Left cardiac atrium (tissue), 4 donors: ENCODE results near the gene COL6A2. TPM values are rescaled to one million over a fixed set of nuclear protein-coding genes. Genes with fewer than 3 reads are reported as not detected.

Source experiments
- ATAC-seq, 2 donors: fragments of 200-7000 bp; cut with Tn5 transposase; one replicate each; pipeline ENCODE4 v1.9.1; 2020; ENCODE audit warnings: mild to moderate bottlenecking in 2 of 2, moderate library complexity in 2 of 2
- DNase-seq: peaks from one replicate; pipeline ENCODE4 v3.0.0-alpha.2; 2020
- intact Hi-C, 2 donors: fragments of 100-400 bp; cut with DNase I; formaldehyde crosslinking; loops; one replicate each; pipeline versions ENCODE4 v1.14.1 to v1.15.1; 2022 to 2023
- total RNA-seq, 2 donors: library from RNA; stranded (reverse); fragmentation: NEBNext Ultra II Directional; extraction: Animal tissue kit (Norgen Biotek cat#: 25700); gene quantifications; one replicate each; pipeline ENCODE4 v1.2.1, GENCODE V29; 2021
- donor health status: DM: no; HTN: yes; CAD: no.
- donor health status: DM: no; HTN: yes; CAD: no; lungs with severe emphysema.
- donor health status: DM: yes; HTN: yes; CAD: no.
- donor health status: Dilated cardiomyopathy.

COL6A2 gene
- total RNA-seq, 2 donors from 2014 or later, result 330 to 350 TPM

DNA sequence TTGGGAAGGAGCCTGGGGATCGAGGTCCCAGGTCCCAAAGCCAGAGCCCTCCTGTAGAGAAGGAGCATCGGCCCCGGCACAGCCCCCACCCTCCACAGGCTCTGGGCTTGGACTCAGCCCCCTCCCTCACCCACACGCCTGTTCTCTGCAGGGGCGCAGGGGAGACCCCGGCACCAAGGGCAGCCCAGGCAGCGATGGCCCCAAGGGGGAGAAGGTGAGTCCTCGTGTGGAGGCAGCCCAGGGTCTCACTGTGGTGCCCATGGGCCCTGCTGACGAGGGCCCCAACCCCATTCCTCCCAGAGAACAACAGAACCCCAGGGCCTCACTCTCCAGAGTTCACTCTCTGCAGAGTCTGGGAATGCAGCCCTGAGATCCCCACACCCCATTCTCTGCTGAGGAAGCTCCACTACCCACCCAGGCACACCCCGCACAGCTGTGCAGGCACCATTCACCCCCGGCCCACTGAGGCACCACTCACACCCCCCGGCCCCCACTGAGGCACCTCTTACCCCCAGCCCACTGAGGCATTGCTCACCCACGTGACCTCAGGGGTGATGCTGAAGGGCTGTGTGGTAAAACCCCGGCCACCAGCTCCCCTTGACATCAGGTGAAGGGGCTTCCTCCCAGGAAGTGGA lies 21.8 kb downstream of the COL6A2 start:
- intact Hi-C loops, result no loop called here
- peak; percentile 14 for DNase-seq
- ATAC-seq, result no peak

DNA sequence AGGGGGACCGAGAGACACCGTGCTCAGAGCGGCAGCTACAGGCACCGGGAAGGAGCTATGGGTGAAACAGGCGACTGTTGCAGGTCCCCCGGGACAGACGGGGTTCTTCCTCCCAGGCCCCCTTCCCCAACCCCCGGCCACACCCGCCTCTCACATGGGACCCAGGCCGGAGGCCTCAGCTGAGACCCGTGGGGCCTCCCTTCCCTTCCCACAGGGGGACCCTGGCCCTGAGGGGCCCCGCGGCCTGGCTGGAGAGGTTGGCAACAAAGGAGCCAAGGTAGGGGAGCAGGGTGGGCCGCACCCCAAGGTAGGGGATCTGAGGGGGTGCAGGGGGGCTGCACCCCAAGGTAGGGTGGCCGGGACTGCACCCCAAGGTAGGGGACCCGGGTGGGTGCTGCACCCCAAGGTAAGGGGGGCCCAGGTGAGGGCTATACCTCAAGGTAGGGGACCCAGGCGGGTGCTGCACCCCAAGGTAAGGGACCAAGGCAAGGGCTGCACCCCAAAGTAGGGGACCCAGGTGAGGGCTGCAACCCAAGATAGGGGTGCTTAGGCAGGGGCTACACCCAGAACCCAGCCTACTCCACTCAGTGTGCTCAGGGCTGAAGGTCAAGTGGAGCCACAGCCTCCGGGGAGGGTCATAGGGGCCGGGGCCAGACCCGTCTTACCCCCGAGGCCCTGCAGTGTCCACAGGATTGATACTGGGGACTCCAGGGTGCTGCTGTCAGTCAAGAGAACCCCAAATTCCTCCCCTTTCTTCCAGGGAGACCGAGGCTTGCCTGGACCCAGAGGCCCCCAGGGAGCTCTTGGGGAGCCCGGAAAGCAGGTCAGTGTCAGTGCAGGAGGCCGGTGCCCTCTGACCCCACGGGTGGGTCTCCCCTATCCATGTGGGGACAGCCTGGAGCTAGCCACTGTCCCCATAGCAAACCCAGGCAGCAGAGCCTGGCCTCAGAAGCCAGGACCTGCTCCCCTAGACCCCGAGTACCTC lies 22.7 kb downstream of the COL6A2 start:
- DNase-seq, result peak; percentile 18
- ATAC-seq, result no peak
- intact Hi-C loops, result no loop called here

DNA sequence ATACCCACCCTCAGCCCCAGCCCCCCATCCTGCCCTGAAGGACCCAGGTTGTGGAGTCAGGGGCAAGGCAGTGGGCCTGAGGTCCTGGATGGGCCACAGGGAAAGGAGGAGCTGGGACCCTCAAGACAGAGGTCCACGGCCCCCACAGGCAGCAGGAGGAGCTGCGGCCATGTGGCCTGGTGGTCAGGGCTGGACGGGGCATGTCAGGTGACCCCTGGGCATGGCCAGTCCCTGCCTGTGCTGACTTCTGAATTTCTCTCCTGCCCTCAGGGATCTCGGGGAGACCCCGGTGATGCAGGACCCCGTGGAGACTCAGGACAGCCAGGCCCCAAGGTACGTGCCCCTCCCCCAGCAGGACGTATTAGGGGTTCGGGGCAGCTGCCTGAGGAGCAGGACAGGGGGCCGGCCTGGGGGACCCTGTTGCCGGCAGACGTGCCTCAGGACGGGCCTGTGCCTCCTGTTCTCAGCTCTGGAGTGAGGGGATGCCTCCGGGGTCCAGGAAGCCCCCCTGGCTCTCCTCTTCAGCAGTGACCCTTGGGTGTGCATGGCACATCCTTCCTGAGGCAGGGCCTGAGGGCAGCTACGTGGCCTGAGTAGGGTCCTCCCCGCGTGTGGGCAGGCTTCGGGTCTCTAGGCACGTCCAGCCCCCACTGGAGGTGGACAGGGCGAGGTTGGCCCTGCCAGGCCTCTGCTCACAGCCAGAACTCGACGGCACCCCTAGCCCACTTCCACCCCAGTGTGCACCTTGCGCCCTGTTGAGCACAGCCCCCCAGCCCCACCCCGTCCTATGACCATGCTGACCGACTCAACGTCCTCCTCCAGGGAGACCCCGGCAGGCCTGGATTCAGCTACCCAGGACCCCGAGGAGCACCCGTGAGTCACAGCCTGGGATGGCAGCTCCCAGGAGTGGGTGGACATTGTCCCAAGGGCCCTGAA lies 23.6 kb downstream of the COL6A2 start:
- no peak for ATAC-seq
- DNase-seq, result peak; percentile 20
- intact Hi-C loops, result no loop called here

DNA sequence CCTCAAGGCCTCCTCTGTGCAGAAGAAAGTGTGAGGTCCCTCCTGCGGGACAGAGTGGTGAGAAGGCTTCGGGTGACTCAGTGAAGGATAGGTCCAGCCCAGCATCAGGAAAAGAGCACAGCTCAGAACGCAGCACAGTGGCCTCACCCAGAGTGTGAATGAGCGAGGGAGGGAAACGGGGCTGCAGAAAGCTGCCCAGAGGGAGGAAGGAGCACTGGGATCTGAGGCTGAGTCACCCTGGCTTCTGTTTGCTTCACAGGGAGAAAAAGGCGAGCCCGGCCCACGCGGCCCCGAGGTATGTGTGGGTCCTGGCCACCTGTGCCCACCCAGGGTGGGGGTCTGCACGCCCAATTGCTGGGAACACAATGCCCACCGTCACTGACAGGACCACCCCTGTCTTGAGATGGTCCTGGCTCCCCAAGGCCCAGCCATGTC lies 24.3 kb downstream of the COL6A2 start:
- ATAC-seq (no peak), DNase-seq (peak; percentile 15)
- intact Hi-C loops, result no loop called here

DNA sequence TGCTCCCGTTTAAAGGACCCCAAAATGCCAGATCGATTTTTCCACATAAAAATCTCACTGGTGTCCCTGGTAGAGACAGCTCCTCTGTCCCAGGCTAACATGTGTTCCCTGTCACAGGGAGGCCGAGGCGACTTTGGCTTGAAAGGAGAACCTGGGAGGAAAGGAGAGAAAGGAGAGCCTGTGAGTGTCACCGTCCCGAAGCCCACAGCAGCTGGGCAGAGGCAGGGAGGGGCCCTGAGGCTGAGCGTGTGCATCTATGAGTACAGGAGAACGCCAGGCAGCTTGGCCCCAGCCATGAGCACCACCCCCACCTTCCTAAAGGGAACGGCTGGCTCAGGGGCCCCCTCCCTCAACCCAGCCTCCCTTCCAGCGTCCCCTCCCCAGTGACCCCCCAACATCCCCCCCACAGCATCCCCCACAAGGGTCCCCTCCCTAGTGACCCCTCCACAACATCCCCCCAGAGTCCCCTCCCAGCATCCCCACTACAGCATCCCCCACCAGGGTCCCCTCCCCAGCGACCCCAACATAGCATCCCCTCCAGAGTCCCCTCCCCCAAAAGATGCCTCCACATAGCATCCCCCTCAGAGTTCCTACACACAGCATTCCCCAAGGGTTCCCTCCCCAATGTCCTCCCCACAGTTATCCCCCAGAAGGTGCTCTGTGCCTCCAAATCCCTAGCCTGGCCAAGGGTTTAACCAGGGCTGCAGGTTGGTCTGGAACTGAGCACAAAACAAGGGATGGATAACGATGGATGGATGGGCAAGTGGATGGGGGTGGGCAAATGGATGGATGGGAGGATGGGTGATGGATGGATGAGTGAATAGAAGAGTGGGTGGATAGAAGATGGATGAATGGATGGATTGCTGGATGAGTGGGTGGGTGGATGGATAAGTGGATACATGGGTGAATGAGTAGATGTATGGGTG lies 25.1 kb downstream of the COL6A2 start:
- DNase-seq (peak; percentile 17), ATAC-seq (no peak)
- intact Hi-C loops, result no loop called here

DNA sequence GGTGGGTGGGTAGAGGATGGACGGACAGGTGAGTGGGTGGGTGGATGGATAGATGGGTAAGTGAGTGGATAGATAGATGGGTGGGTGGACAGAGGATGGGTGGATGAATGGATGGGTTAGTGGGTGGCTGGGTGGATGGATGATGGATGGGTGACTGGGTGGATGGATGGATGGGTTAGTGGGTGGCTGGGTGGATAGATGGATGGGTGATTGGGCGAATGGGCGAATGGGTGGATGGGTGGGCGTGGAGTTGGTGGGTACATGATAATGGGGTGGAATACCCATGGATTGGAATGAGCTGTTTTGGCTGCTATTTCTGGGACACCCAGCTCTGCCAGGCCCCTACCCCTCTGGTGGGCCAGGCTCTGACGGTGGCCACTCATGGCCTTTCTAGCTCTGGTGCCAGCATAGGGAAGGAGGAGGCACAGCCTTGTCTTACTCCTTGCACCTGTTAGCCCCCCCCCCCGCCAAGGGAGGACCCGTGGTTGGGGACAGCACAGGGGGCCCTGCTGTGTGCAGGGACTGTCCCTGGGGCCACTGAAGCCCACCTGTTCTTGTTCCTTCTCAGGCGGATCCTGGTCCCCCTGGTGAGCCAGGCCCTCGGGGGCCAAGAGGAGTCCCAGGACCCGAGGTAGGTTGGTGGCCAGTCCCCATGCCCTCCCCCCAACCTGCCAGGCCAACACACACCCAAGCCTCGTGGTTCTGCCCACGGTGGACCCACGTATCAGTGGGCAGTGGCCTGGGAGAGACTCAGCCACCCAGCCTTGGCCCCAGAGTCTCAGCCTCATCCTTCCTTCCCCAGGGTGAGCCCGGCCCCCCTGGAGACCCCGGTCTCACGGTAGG lies 26.4 kb downstream of the COL6A2 start:
- intact Hi-C loops, result no loop called here
- ATAC-seq (no peak), DNase-seq (peak; percentile 13)

DNA sequence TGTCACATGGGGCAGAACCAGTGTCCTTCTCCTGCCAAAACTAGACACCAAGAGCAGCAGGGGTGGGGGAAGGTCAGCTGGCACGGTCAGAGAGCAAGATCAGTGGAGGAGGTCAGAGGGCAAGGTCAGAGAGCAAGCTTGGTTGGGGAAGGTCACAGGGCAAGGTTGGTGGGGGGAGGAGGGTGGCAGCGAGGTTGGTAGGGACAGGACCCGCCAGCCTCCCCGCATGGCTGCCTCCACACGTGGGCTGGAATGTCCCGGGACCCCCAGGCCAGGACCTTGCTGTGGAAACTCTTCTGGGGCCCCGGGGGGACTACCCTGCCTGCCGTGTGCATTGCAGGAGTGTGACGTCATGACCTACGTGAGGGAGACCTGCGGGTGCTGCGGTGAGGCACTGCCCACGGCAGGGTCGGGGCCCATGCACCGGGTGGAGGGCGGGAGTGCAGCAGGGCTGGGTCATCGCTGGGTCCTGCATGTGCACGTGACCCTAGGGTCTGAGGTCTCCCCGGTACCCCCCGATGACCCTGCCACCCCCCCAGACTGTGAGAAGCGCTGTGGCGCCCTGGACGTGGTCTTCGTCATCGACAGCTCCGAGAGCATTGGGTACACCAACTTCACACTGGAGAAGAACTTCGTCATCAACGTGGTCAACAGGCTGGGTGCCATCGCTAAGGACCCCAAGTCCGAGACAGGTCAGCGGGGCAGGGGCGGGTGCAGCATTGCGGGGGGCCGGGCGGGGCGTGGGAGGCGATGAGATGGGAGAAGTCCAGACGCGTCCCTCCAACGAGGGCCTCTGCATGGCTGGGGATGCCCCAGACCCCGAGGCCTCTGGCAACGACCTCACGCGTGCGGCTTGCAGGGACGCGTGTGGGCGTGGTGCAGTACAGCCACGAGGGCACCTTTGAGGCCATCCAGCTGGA lies 27.3 kb downstream of the COL6A2 start:
- no peak for ATAC-seq
- intact Hi-C loops, result no loop called here
- DNase-seq, result peak; percentile 26

DNA sequence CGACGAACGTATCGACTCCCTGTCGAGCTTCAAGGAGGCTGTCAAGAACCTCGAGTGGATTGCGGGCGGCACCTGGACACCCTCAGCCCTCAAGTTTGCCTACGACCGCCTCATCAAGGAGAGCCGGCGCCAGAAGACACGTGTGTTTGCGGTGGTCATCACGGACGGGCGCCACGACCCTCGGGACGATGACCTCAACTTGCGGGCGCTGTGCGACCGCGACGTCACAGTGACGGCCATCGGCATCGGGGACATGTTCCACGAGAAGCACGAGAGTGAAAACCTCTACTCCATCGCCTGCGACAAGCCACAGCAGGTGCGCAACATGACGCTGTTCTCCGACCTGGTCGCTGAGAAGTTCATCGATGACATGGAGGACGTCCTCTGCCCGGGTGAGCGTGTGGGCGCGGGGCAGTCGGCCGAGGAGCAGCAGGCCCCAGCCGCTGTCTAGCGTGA lies 28.0 kb downstream of the COL6A2 start:
- intact Hi-C loops, result no loop called here
- DNase-seq, result no peak
- no peak for ATAC-seq

DNA sequence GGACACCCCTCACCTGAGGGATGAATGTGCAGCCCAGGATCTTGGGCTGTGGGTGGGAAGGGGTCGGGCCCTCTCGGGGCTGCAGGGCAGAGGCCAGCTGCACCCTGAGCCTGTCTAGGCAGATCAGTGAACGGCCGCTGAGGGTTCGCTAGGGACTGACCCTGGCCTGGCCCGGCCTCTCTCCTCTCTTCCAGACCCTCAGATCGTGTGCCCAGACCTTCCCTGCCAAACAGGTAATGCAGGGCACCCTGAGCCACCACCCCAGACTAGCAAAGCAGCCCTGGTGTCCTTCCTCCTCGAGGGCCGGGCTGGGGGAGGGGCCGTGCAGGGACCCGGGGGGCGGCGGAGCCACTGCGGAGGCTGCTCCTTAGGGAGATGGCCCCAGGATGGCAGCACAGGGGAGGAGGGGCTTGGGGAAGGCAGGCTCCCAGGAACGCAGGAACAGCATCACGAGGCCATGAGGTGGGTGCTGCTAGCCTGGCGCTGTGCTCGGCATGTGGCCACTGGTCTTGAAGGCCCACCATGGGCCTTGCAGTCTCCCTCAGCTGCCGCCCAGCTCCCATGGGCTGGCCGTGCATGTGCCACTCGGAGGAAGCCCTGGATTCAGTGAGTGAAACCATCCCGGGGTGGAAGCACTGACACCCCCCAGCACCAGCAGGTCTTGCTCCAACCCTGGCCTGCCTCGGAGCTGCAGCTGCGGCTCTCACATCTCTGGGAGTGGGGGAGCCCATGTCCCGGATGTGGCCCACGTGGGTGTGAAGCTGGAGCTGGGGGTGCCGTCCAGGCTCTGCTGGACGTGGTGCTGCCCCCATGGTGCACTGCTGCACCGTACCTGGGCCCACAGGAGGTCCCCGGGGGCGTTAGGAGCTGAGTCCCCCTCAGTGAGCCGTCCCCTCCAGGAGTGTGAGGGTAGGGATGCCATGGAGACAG lies 28.7 kb downstream of the COL6A2 start:
- peak; percentile 26 for DNase-seq
- intact Hi-C loops, result no loop called here

DNA sequence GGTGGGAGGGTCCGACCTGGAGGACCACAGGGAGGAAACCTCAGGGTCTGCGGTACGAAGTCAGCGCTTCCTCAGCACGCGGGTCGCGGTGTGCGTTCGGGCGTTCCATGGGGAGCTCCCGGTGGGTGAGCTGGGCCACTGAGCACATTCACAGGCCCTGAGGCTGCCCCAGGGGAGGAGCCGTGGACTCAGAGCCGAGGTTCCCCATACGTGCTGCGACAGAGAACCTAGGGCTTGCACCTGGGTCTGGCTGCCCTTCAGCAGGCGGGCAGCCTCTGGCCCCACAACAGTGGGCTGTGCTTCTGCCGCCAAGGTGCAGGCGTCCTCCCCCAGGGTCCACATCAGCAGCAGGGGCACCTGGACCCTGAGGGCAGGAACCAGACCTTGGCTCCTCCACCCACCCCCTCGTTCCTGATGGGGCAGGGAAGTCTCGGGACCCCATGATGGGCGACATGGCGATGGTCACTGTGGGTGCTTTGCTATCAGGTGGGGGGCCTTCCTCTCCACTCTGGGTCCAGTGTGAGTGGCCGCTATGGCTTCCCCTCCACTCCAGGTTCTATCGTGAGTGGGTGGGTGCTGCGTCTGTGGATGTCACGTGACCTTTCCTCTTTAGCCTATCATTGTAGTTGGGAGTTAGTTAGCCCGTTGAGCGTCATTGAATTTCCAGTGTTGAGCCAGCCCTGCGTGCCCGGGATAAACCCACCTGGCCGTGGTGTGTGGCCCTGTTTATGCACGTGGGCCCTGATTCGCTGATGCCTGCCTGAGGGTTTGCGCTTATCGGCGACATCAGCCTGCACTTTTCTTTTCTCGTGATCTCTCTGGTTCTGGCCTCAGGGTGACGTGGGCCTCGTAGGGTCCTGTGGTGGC lies 29.6 kb downstream of the COL6A2 start:
- DNase-seq (peak; percentile 22), ATAC-seq (no peak)
- intact Hi-C loops, result no loop called here

More for the DNA sequence above, 28.7 kb downstream of the COL6A2 start:
- ATAC-seq, result no peak

DNA sequence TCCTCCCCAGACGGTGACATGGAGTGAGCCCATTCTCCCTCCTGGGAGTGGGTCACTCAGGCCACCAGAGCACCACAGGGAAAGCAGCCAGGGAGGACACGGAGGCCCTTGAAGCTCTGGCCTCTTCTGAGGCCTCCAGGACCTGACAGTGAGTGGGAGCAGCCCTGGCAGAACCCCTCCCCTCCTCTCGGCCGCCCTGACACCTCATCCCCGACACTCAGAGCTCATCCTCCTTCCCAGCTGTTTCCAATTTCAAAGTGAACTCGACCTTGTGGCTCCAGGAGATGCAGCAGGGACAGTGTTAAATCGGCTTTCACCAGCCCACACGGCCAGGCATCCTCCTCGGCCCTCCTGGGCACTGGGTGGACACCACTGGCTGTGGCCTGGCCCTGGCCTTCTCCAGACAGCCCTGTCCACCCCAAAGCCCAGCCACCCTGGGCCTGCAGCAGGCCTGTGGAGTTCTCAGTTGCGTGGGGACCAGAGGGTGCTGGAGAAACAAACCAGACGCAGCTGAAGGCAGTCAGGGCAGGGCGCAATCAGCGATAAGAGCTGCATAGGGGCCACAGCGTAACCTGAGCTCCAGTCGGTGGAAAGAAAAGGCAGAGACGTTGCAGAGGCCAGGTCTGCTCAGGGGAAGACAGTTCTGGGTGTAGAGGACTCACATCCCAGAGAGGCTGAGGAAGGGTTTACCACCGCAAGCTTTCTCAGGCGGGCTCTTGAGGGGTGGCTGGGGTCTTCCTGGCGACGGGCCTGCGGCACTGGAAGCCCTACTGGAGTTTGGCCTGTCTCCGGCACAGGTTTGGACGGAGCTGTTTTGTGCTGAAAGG lies 30.4 kb downstream of the COL6A2 start:
- peak; percentile 29 to 70 for ATAC-seq
- intact Hi-C loops, result no loop called here
- peak; percentile 60 for DNase-seq

DNA sequence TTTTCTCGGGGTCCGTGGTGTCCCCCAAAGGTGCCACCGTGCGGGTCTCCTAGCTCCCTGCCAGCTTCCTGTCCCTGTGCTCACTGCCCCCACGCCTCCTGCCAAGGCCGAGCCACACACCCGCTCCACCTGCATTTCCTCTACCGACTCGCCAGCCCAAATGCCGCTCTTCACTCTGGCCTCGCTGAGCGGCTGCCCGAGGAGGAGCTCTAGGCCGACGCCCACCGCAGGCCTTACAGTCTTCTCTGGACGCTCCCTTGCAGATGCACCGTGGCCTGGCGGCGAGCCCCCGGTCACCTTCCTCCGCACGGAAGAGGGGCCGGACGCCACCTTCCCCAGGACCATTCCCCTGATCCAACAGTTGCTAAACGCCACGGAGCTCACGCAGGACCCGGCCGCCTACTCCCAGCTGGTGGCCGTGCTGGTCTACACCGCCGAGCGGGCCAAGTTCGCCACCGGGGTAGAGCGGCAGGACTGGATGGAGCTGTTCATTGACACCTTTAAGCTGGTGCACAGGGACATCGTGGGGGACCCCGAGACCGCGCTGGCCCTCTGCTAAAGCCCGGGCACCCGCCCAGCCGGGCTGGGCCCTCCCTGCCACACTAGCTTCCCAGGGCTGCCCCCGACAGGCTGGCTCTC lies 31.1 kb downstream of the COL6A2 start:
- intact Hi-C loops, result no loop called here
- peak in 1 of 2 donors; percentile 10 for ATAC-seq
- DNase-seq, result peak; percentile 25
